Transverse colon (tissue), 4 donors: ENCODE measurements around the gene LDLRAD4.

ENCODE experiments used
- CTCF ChIP-seq, 5 experiments: fragments of 200-600 bp in 3 of 5; fragments of 450-650 bp in 2 of 5; sonication (generic) in 3 of 5; IDR thresholded peaks; 1 replicate in 2 of 5; 2 replicates in 3 of 5; pipeline ENCODE4 v1.5.1; 2016 to 2017; ENCODE audit warnings: antibody characterized with exemption in 5 of 5, inconsistent platforms in 3 of 5, mild to moderate bottlenecking in 2 of 5, moderate library complexity in 1 of 5
- EP300 ChIP-seq: sonication (generic); formaldehyde crosslinking; IDR thresholded peaks from one replicate; pipeline ENCODE4 v1.6.1; 2017; ENCODE audit warnings: antibody characterized with exemption, low read depth
- POLR2A ChIP-seq: fragments of 450-650 bp; IDR thresholded peaks from one replicate; pipeline ENCODE4 v1.6.1; 2016; ENCODE audit warnings: antibody characterized with exemption, mild to moderate bottlenecking, moderate library complexity
- POLR2AphosphoS5 ChIP-seq, 3 donors: sonication (generic); formaldehyde crosslinking; IDR thresholded peaks; one replicate each; pipeline ENCODE4 v1.6.1; 2016; ENCODE audit warnings: antibody characterized with exemption in 3 of 3

- TF ChIP-seq POLR2A (no peak), CTCF (IDR thresholded peaks at IDR 0.05) (no peak), POLR2AphosphoS5 (IDR thresholded peaks at IDR 0.05) (no peak), EP300 (no peak)
These were observed 195.5 kb downstream of the LDLRAD4 start for GRCh38 chr18:13414102-13414501.
